ENCODE measurements around the gene TSKU.
A peak's percentile ranks its signal among the peaks of the same experiment; 100 is the strongest.
"Not testable (repeated sequence)": the region's sequence is repeated elsewhere in the genome, so short reads cannot be mapped to it uniquely, and the experiment has no call there.

Gene TSKU

GRCh38 chr11:76788661-76789442, 5.7 kb downstream of the TSKU start:
- no peak for DNase-seq (ENCODE audit: low read depth)

GRCh38 chr11:76789443-76789719, 6.2 kb downstream of the TSKU start:
- no peak for DNase-seq (ENCODE audit: low read depth)

DNA sequence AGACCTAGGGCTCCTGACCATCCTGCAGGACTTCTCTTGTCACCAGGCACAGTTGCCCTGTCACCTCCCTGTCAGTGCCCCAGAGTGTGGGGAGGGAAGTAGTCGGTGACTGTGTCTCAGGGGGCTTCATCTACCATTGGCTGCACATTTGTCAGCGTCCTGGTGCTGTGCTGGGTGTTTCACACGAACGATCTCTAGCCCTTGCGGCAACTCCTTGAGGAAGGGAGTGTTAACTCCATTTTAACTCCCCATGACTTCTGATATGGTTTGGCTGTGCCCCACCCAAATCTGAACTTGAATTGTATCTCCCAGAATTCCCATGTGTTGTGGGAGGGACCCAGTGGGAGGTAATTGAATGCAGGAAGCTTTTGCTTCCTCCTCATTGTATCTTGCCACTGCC, 7.1 kb downstream of the TSKU start:
- DNase-seq (ENCODE audit: low read depth) = no peak

GRCh38 chr11:76791002-76791770, 8.0 kb downstream of the TSKU start:
- DNase-seq (ENCODE audit: low read depth) = not testable (repeated sequence)

- DNase-seq (ENCODE audit: low read depth) = peak; percentile 60
These were observed 8.7 kb downstream of the TSKU start for GRCh38 chr11:76791861-76792260.

GRCh38 chr11:76792505-76793264, 9.5 kb downstream of the TSKU start:
- no peak for DNase-seq (ENCODE audit: low read depth)

- no peak for DNase-seq (ENCODE audit: low read depth)
These were observed 10.5 kb downstream of the TSKU start for GRCh38 chr11:76793391-76794291.

- no peak for DNase-seq (ENCODE audit: low read depth)
These were observed 11.5 kb downstream of the TSKU start for GRCh38 chr11:76794371-76795289.

GRCh38 chr11:76795290-76795935, 12.3 kb downstream of the TSKU start:
- DNase-seq (ENCODE audit: low read depth) = no peak

- DNase-seq (ENCODE audit: low read depth) = no peak
These were observed 12.8 kb downstream of the TSKU start for GRCh38 chr11:76795936-76796441.

- no peak for DNase-seq (ENCODE audit: low read depth)
These were observed 13.5 kb downstream of the TSKU start for GRCh38 chr11:76796511-76797198.

- no peak for DNase-seq (ENCODE audit: low read depth)
These were observed 14.4 kb downstream of the TSKU start for GRCh38 chr11:76797341-76798201.

- DNase-seq (ENCODE audit: low read depth) = no peak
These were observed 15.0 kb downstream of the TSKU start for GRCh38 chr11:76798202-76798581.

DNA sequence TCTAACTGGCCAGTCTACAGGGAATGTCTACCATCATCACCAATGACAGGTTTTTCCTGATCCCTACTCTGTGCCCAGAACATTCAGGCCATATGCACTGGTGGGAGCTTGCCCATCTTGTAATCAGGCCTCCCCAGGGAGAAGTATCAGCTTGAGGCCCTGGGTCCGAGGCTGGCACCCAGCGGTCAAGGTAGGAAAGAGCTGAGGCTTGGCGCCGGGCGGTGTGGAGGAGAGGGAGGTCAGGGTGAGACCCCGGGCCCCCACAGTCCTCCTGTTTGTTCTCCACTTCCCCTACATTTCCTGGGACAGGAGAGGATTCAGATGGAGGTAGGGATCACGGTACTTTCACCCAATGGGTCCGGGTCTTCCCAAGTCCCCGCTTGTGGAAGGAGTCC, 15.5 kb downstream of the TSKU start:
- no peak for DNase-seq (ENCODE audit: low read depth)

GRCh38 chr11:76799066-76799804, 16.1 kb downstream of the TSKU start:
- peak; percentile 74 for DNase-seq (ENCODE audit: low read depth)

GRCh38 chr11:76800466-76801200, 17.5 kb downstream of the TSKU start:
- DNase-seq (ENCODE audit: low read depth) = no peak

DNA sequence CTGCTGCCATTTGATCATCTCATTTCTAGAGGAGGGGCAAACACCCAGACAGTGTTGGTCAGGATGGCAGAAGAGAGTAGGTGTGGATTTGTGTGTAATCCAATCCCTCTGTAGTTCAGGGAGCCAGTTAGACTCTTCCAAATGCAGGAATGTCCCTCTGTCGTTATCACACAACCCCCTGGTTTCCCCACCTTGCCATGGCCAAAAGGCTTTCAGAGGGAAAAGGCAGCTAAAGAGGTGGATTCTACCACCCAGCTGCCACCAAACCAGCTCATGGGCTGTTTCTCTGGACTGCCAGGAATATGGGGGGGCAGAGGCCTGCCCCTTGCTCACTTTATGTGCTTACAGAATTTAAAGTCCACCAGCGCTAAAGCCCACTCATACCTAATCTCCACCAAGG, 18.1 kb downstream of the TSKU start:
- no peak for DNase-seq (ENCODE audit: low read depth)
